Measurements from ENCODE around the gene RHOH.

The RHOH gene

DNA sequence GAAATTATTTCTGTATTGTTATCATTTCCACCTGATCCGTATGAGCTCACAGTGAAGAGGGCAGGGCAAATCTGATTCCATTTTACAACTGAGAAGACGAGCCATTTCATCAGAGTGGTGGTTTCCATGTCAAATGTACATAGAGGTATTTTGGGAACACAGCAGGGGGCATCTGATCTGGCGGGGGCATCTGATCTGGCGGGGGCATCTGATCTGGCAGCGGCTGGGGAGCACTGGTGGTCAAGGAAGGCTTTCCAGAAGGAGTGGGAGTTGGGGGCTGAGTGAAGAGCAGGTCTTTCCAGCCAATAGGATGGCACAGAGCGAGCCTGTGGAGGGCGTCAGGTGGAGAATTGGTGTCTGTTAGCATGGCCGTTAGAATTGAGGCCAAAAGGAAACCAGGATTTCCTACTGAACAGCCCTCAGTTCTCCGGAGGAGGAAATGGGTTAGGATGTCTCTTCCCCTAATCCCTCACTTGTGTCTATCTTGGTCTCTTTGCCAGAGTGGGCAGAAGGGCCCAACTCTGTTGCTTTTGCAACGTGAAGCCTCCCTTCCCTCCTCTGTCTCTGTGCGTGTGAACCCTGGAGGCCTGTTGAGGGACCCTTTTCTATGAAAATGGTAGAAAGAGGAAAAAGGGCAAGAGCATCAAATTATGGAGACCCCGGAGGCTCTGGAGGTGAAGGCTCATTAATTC, 41.3 kb downstream of the RHOH start:
- DNase-seq (ENCODE audit: low spot score) = no peak

DNA sequence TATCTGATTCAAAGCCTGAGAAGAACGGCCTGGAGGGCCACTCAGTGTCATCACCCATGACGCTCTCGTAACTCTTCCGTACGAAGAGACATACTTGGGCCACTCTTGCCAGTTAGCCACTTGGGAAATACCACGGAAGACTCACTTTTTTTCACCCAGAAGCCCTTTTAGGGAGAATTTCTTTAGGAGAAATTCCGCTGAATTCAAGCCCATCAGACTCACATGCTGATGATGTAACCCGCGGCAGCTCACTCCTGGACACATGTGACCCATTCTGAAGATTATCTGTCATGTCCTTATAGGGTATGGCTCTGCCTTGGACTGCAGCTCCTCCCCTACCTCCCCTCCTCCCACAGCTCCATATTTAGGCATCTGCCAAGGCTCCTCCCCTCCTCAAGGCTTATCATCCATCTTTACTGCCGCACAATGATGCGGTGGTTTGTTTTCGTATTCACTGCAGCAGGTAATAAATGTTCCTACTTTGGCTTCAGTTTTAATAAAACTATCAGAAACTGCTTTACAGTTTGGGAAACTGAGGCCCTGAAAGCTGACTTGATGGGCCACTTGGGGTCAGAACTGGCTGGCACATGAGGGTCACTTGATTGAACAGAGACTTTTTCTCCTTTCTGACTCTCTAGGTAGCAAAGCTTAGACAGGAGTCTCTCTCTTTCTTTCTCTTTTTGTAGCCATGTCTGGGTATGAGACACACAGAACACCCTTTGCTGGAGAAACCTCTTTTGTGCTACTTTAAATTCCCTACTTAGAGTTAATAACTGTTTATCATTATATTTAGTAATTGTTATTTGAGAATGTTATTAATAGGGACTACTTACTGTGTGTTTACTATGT, 42.1 kb downstream of the RHOH start:
- DNase-seq (ENCODE audit: low spot score) = no peak

DNA sequence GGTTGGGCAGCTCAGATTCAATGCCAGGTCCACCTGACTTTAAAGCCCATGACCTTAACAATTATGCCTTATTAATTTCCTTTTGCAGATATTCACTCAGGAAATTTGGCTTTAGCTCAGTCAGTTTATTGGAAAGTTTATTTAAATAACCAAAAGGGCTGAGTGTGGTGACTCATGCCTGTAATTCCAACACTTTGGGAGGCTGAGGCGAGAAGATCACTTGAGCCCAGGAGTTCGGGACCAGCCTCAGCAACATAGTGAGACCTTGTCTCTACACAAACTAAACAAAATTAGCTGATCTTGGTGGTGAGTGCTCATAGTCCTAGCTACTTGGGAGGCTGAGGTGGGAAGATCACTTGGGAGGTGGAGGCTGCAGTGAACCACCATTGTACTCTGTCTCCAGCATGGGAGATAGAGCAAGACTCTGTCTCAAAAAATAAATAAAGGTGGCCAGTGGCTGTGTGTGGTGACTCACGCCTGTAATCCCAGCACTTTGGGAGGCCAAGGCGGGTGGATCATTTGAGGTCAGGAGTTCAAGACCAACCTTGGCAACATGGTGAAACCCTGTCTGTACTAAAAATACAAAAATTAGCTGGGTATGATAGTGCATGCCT, 43.3 kb downstream of the RHOH start:
- no peak for DNase-seq (ENCODE audit: low spot score)

DNA sequence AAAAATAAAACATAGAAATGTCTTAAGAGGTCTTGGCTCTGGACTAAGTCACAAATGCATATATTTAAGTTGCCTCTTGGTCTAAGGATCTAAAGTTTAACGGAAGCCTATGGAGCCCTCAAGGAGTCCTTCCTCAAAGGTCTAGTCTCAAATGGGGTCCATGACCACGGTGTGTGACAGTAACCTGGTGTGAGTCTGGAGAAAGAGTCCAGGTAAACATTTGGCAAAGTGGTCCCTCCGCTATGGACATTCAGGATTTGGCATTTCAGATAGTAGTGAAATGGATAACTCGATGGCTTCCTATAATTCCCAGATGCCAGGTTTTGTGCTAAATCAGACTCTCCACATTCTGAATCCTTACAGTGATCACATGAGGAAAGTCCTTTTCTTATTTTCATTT, 44.2 kb downstream of the RHOH start:
- DNase-seq (ENCODE audit: low spot score) = no peak

DNA sequence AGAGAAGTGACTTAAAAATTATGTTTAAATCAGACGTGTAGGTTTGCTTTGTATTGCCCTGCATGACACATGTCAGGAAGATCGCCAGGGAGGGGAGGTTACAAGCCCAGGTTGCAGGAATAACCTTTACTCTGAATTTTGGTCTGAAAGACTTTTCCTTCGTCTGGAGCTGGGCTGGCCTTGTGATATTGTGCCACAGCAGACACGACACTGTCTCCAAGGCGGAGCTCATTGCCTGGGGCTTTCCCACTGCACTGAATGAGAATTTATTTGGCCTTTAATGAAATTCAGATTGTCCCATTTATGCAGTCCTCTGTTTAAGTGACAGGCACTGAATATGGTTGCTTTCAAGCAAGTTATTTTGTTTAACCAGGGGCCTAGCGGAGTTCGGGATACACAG, 45.1 kb downstream of the RHOH start:
- no peak for DNase-seq (ENCODE audit: low spot score)

DNA sequence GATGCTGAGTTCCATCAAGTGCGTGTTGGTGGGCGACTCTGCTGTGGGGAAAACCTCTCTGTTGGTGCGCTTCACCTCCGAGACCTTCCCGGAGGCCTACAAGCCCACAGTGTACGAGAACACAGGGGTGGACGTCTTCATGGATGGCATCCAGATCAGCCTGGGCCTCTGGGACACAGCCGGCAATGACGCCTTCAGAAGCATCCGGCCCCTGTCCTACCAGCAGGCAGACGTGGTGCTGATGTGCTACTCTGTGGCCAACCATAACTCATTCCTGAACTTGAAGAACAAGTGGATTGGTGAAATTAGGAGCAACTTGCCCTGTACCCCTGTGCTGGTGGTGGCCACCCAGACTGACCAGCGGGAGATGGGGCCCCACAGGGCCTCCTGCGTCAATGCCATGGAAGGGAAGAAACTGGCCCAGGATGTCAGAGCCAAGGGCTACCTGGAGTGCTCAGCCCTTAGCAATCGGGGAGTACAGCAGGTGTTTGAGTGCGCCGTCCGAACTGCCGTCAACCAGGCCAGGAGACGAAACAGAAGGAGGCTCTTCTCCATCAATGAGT, 46.6 kb downstream of the RHOH start:
- no peak for DNase-seq (ENCODE audit: low spot score)

DNA sequence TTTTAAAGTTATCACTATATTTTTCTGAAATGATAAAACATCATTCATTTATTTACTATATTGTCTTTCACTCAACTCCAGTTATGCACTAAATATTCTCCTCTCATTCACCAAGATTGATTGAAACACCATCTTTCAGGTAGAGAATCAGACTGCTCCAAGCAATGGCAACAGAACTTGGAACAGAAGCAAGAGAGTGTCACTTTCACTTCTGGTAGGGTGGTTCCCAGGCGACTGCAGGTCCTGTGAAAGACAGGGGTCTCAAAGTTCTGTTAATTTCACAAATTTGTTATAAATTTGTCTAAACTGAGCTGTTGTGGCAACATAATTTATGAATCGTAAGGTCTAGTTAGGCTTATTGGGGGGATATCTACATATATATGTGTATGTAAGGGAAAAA, 47.8 kb downstream of the RHOH start:
- DNase-seq (ENCODE audit: low spot score) = no peak

DNA sequence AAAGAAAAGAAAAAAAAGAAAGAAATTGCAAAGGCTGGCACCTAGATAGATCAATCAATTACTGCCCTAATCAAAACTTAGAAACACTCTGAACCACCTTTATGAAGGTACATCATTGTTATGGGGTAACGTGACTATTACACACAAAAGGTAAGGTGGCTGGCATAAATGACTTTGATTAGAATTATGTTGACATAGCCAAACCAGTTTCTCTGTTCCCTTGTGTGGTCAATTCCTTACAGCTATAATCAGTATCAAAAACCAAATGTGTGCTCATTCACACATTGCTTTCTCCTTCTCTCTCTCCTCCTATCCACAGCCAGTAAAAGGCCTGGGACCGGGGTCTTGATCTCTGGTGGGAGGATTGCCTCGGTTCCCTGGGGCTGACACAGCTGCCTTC, 48.7 kb downstream of the RHOH start:
- DNase-seq (ENCODE audit: low spot score) = no peak

DNA sequence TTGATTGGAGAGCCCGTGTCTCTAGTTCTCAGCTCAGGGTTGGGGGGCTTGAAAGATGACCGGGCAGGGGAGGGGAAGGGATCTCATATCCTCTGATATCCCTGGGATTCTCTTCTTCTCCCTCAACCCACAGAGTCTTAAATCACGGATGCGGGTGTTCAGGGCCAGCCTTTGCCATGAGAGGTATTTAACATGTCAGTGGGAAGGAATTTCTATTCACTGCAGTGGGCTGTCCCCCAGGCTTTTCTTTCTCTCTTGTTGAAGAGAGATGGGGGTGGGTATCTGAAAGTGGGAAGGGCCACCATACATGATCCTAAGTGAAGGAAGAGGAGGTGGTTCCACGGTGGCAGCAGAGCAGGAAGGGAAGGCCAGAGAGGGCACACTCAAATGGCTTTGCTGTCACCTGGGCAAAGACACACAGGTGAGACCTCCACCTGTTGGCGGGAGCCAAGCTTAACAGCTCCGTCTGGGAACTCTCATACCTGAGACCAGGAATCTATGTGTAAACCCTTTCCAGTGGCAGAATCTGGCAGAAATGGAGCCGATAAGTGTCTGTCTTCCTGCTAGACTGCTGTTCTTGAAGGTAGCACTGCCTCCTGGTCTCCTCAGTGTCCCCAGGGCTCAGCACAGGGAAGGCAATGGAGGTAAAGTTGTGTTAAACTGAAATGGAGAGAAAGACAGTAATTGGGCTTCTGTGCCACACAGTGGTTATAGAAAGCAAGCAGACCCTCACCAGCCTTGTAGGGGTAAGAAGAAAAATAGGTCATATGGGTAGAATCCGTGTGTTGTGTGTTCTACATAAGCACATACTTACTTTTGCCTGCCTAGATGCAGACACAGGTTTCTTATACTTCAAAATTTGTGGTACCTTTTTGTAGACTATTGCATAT, 49.4 kb downstream of the RHOH start:
- DNase-seq (ENCODE audit: low spot score) = no peak

DNA sequence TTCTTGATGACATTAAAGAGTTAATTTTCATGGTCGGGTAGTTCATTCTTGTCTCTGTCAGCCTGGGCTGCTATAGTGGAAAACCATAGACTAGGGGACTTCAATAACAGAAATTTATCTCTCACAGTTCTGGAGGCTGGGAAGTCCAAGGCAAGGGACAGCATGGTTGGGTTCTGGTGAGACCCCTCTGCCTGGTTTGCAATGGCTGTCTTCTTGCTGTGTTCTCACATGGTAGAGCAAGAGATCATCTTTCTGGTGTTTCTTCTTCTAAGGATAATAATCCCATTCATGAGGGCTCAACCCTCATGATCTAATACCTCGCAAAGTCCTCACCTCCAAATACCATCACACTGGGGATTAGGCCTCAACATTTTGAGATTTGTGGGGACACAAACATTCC, 50.1 kb downstream of the RHOH start:
- no peak for DNase-seq (ENCODE audit: low spot score)

DNA sequence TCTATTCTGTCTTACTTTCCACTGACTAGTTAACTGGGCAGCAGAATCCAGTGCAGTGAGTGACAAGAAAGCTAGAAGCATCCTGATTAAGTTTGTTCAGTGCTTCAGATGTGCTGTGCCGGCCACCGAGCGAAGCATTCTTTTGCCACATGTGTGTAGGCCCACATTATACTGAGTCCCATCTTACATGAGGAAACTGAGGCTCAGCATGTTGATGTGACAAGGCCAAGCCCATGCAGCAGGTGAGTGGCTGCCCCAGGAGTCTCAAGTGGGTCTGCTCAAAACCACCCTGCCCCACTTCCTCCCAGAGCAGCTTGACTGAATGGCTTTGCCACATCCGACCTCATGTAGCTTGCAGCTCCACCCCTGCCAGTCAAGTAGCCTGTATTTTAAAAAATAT, 50.5 kb downstream of the RHOH start:
- DNase-seq (ENCODE audit: low spot score) = no peak

DNA sequence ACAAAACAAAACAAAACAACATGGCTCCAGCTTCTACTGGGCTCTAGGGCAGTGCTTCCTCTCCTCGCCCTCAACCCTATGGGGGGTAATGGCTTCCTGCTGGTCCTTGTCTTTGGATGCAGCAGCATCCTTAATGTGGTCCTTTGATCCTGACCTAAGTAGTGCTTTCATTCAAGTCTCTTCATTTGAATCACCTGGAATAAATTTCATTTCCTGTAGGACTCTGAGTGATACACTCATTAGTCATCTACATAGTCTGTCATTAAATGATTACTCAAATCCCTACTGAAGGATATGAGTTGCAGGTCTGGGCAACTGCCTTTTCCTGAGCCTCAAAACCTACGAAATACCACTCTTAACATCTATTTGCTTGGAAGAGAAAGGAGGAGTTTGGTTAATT, 54.5 kb downstream of the RHOH start:
- DNase-seq (ENCODE audit: low spot score) = no peak

DNA sequence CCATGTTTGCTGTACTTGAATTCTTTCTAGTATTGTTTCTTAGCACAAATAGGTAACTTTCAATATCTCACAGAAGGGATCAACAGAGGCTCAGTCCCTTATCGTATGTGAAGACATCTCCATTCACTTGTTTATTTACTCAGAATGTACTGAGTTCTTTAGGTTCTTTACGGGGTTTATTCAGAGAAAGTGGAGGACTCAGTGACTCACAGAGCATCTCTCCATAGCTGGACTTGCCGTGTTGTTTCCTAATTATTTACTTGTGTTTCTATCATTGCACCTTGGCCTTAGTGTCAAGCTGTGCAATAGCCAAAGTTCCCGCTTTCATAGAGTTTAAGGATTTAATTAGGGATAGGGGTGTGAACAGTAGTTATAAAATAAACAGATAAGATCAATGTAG, 57.1 kb downstream of the RHOH start:
- no peak for DNase-seq (ENCODE audit: low spot score)

DNA sequence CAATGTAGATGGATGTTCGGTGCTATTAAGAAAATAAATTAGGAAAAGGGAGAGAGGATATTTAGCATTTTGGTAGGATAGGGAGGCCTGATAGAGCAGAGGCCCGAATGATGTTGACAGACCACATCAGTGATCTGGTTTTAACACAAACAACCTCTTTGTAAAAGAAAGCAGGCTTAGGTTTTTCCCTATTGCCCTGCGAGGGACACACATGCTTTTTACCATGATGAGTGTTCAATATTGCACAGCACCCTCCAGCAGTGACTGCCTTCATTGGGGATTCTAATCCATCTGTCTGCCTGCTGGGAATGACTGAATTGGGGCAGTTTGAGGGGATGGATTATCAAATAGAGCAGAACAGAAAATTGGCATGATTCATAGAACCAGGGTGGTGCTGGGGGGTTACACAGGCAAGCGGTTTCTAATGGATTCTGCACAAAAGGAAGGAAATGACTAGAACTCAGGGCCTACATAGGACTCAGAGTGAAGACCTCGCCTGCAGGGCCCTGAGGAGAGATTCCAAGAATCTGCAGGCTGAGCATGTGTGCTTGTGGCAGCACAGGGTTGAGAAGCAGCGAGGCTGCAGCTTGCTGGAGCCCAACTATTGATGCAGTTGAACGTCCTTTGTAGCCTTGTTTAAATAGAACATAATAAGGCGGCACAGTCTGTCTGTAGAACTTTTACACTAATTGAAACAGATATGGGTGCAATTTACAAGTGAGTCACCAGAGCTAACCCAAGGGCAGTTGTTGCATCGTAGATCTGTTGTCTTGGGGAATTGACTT, 58.0 kb downstream of the RHOH start:
- DNase-seq (ENCODE audit: low spot score) = no peak

DNA sequence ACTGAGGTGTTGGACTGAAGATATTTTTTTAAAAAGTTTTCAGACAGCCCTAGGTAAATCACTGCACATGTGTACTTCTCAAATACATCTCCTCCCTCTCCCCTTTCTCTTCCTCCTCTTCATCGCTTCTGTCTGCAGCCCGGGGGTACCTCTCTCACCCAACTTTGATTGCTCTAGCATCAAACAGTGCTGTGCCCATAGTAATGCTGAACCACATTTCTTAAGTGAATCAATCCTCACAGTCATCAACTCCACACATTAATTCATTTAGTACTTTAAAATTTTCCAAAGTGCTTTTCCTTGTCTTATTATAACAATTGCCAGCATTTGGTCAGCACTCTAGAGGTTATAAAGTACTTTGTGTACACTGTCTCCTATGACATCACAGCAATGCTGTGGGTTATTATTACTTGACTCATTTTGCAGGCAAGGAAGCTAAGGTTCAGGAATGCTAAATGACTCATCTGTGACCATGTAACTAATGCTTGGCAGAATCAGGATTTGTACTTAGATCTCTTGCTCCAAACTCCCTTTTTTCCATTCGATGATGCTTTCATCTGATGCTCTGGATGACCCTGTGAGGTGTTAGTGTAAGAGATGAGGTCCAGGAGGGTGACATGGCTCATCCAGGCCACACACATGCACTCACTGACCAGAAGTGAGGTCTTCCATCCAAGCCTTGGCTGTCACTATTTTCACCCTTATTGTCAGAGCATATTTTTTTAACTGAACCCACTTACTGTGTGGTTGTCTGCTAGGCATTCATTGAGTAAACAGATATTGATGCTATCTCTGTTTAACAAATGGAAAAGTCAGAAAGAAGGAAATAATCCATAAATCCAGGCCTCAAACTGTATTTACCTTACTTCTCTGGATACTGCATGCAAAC, 58.8 kb downstream of the RHOH start:
- DNase-seq (ENCODE audit: low spot score) = peak; percentile 78

DNA sequence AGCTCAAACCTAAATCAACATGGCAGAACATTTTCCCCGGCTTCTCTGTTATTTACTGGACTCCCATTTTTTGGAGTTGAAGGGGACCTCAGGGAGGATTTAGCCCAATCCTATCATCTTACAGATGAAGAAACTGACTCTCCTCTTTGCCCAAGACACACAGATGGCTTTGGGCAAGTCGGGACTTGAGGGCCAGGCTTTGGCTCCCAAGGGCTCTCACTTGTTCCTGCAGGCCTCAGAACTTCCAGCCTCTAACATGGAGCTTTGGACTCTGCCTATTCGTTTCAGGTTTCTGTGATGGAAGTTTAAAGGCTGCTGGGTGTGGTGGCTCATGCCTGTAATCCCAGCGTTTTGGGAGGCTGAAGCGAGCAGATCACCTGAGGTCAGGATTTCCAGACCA, 59.5 kb downstream of the RHOH start:
- DNase-seq (ENCODE audit: low spot score) = no peak

DNA sequence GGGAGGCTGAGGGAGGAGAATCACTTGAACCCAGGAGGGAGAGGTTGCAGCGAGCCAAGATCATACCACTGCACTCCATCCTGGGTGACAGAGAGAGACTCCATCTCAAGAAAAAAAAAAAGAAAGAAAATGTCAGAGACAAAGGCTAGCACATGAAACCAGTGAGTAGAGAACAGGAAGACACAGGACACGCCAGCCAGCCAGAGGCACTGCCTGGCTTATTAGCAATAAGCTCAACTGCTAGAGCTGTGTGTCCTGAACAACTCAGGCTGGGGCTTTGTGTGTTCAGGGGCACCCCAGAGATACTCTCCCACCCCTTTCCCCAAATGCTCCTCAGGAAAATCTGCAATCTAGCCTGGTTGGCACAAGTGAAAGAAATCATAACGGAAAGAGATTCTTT, 60.0 kb downstream of the RHOH start:
- no peak for DNase-seq (ENCODE audit: low spot score)

DNA sequence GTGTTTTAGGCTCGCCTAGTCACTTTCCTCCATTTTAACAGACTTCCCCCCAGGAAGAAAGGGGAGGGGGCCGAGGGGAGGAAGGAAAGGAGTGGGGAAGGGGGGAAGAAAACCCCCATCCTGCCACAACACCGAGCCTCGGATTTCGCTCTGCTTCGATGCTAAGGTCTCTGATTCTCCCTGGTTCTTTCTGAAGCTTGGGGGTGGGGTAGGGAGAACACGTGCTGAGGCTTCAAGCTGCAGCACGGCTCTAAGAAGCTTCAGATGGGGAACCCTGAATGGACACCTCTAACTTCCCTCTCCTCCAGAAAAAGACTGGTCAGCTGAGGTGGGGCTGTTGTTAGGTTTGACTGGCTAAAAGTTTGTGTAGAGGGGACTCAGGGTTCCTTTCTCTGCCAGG, 61.8 kb downstream of the RHOH start:
- no peak for DNase-seq (ENCODE audit: low spot score)

DNA sequence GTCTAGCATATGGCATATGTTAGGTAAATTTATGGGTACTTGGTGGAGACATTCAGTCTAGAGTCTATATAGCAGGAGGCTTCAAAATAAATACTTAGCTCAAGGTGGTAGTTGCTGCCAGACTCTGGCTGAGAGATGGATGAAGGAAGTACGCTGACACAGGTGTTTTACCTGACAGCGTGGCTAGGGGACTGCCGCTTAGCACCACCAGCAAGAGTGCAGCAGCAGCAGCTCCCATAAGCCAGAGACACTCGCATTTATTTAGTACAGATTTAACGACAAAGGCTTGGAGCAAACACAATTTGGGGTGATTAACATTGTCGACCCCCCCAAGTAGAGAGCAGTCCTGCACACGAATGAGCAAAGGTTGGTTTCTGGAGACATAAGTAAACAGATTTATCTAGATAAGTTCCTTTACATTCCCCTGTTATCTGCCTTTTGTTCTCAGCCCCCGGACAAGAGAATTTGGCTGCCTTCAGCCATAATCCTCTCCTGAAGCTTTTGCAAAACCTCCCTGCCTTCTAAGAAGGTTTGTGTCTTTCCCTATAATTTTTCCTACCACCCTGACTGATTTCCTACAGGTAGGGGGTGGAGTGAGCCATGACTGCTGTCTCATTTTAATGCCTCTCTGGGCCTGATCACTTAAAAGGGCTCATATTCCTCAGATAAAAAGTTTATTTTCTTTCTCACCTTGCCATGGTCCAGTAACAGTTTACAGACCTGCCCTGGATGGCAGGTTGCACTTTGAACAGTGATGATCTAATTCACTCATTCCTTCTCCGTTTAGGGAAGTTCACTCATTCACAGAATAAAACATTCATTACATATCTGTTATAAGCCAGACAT, 64.6 kb downstream of the RHOH start:
- no peak for DNase-seq (ENCODE audit: low spot score)

Data from AG08396 (cell line).